Type B pancreatic cell (in vitro differentiated cells): ENCODE measurements around the gene MAD1L1. TPM values are rescaled to one million over a fixed set of nuclear protein-coding genes. Genes with fewer than 3 reads are reported as not detected.

Experiments used
- DNase-seq: peaks from one replicate; pipeline ENCODE4 v3.0.0; 2021; ENCODE audit warnings: mixed read lengths; ENCODE audit not compliant: unreplicated experiment; ENCODE audit errors: extremely low spot score
- H3K27ac Mint-ChIP-seq: 2 replicates; pipeline ENCODE4 v1.8.0; 2021; ENCODE audit warnings: mild to moderate bottlenecking, mixed read lengths
- H3K27me3 Mint-ChIP-seq: 2 replicates; pipeline ENCODE4 v1.8.0; 2021; ENCODE audit warnings: mixed read lengths
- H3K36me3 Mint-ChIP-seq: 2 replicates; pipeline ENCODE4 v1.8.0; 2021; ENCODE audit warnings: mixed read lengths
- H3K4me1 Mint-ChIP-seq: one replicate; pipeline ENCODE4 v1.8.0; 2021; ENCODE audit warnings: mixed read lengths; ENCODE audit not compliant: unreplicated experiment
- H3K4me3 Mint-ChIP-seq: 2 replicates; pipeline ENCODE4 v1.8.0; 2021; ENCODE audit warnings: mild to moderate bottlenecking, mixed read lengths
- H3K9me3 Mint-ChIP-seq: 2 replicates; pipeline ENCODE4 v1.8.0; 2021; ENCODE audit warnings: mixed read lengths
- CTCF ChIP-seq: fragments of 200-600 bp; sonication (generic); conservative IDR thresholded peaks from 2 replicates; pipeline ENCODE4 v1.5.0; 2021; ENCODE audit warnings: antibody characterized with exemption, mild to moderate bottlenecking
- total RNA-seq: library from RNA; stranded (reverse); gene quantifications from 2 replicates; pipeline ENCODE4 v1.2.1, GENCODE V29; 2021; ENCODE audit warnings: low replicate concordance

Gene MAD1L1
- total RNA-seq, 1 donor from 2014 or later, result 40.7 TPM

GRCh38 chr7:1806354-1806753 is 426.4 kb downstream of the MAD1L1 start:
- Mint-ChIP-seq H3K4me3 (no peak overlapping the region), H3K27ac (no peak overlapping the region), H3K9me3 (peaks cover 9% of the 10 kb centered on the region), H3K27me3 (peaks cover 8% of the 10 kb centered on the region), H3K36me3 (no peaks in the 10 kb centered on the region), H3K4me1 (peaks cover 14% of the 10 kb centered on the region)
- TF ChIP-seq CTCF, result no peak
- peak; percentile 45 for DNase-seq

DNA sequence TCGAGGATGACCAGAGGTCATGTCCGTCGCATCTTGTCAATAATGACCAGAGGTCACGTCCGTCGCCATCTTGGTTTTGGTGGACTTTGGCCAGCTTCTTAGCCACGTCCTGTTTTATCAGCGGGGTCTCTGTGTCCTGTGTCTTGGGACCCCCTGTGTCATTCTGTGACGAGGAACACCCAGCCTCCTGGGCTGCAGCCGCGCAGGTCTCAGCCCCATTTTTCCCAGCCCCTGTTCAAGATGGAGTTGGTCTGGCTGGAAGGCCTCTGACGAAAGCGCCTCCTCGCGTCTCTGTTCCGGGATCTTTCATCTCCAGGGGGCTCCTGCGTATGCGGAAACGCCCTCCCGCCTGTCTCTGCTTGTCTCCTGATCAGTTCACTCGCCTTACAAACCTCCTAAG is 428.4 kb downstream of the MAD1L1 start:
- Mint-ChIP-seq H3K4me3 (no peak overlapping the region), H3K36me3 (no peaks in the 10 kb centered on the region), H3K27ac (no peak overlapping the region), H3K27me3 (peaks cover 11% of the 10 kb centered on the region), H3K9me3 (peaks cover 9% of the 10 kb centered on the region), H3K4me1 (peaks cover 4% of the 10 kb centered on the region)
- no peak for TF ChIP-seq CTCF
- peak; percentile 60 for DNase-seq

GRCh38 chr7:1802899-1803298 is 429.8 kb downstream of the MAD1L1 start:
- TF ChIP-seq CTCF, result no peak
- Mint-ChIP-seq H3K27me3 (peaks cover 11% of the 10 kb centered on the region), H3K9me3 (peaks cover 9% of the 10 kb centered on the region), H3K4me1 (peaks cover 4% of the 10 kb centered on the region), H3K27ac (no peak overlapping the region), H3K36me3 (no peaks in the 10 kb centered on the region), H3K4me3 (no peak overlapping the region)
- peak; percentile 43 for DNase-seq

DNA sequence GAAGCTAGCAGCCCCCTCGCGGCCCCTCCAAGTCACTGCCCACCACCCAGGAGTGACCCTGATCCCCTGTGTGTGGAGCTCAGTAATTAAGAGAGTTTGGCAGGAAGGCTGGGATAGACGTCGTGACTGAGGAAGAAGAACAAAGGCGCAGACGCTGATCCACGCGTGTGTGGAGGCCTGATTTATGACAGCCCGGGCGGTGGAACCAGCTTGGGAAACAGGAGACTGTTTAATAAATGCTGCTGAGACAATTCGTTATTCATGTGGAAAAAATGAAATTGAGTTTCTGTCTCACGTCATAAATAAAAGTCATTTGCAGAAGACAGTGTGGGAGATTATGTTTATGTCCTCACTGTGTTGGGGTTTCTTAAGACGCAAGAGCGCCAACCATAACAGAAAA is 431.8 kb downstream of the MAD1L1 start:
- H3K27me3 Mint-ChIP-seq, result peaks cover 14% of the 10 kb centered on the region
- TF ChIP-seq CTCF, result no peak
- peaks cover 4% of the 10 kb centered on the region for H3K4me1 Mint-ChIP-seq
- H3K9me3 Mint-ChIP-seq, result peaks cover 9% of the 10 kb centered on the region
- DNase-seq, result peak; percentile 27
- H3K4me3 Mint-ChIP-seq, result no peak overlapping the region
- no peak overlapping the region for H3K27ac Mint-ChIP-seq
- H3K36me3 Mint-ChIP-seq, result no peaks in the 10 kb centered on the region

DNA sequence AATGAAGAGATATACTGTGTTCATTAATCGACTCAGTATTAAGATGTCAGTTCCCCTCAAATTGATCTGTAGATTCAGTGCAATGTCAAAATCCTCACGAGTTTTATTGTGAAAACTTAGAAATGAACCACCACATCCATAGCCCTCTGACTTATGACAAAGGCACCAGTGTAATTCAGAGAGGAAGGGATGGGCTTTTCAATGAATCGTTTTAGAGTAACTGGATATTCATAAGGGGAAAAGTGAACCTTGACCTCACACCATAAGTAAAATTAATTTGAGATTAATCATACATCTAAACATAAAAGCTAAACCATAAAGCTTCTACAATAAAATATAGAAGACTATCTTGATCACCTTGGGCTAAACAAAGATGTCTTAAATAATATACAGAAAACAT is 434.6 kb downstream of the MAD1L1 start:
- Mint-ChIP-seq H3K27ac (no peak overlapping the region), H3K36me3 (no peaks in the 10 kb centered on the region), H3K4me1 (no peaks in the 10 kb centered on the region), H3K27me3 (peaks cover 18% of the 10 kb centered on the region), H3K4me3 (no peak overlapping the region), H3K9me3 (peaks cover 13% of the 10 kb centered on the region)
- TF ChIP-seq CTCF, result no peak
- no peak for DNase-seq

DNA sequence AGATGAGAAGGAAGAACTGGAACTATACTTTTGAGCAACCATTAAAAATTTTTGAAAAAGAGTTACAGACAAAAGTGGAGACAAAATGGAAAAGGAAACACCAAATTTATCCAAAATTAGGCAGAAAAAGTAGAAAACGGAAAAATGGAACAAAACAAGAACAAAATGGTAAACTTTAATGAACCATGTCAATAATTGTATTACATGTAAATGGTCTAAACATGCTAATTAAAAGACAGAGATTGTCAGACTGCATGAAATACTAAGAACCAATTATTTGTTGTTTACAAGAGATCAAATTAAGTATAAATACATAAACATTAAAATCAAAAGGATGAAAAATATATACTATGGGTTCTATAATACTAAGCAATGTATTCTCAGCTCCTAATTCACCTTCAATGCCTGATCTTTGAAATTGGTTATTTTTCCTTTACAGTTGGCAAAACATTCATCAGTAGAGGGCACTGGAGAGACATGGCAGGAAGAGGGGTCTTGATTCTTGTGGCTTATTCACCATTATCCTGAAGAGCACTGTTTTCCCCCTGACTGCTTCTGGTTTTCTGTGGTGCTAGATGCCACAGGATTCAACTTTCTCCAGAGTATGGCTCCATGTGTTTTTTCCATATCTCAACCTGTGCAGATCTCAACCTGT is 437.7 kb downstream of the MAD1L1 start:
- no peaks in the 10 kb centered on the region for H3K4me1 Mint-ChIP-seq
- no peaks in the 10 kb centered on the region for H3K36me3 Mint-ChIP-seq
- H3K27ac Mint-ChIP-seq, result no peak overlapping the region
- peaks cover 9% of the 10 kb centered on the region for H3K9me3 Mint-ChIP-seq
- H3K4me3 Mint-ChIP-seq, result no peak overlapping the region
- peaks cover 11% of the 10 kb centered on the region for H3K27me3 Mint-ChIP-seq
- TF ChIP-seq CTCF, result peak; percentile 55
- DNase-seq, result no peak
